Thoracic aorta (tissue), 2 donors: ENCODE results near the gene CD47. TPM values are rescaled to one million over a fixed set of nuclear protein-coding genes. Genes with fewer than 3 reads are reported as not detected.

ENCODE experiments used
- ATAC-seq: fragments of 150-250 bp; one replicate; pipeline ENCODE4 v1.8.0; 2017; ENCODE audit warnings: low read depth; ENCODE audit not compliant: insufficient number of reproducible peaks, low FRiP score
- DNase-seq: peaks from one replicate; pipeline ENCODE4 v3.0.0-alpha.2; 2020; ENCODE audit warnings: low spot score
- H3K27ac ChIP-seq, 2 donors: fragments of 200-600 bp; sonication (generic); 1 replicate in 1 of 2; 2 replicates in 1 of 2; pipeline ENCODE4 v1.5.1; 2016; ENCODE audit warnings: mild to moderate bottlenecking in 2 of 2, moderate library complexity in 2 of 2
- H3K27me3 ChIP-seq: fragments of 200-600 bp; sonication (generic); replicated peaks from 2 replicates; pipeline ENCODE4 v1.6.0; 2016; ENCODE audit warnings: mild to moderate bottlenecking; ENCODE audit not compliant: insufficient read depth
- H3K36me3 ChIP-seq: fragments of 200-600 bp; sonication (generic); one replicate; pipeline ENCODE4 v1.5.1; 2016
- H3K4me1 ChIP-seq, 2 donors: fragments of 200-600 bp; sonication (generic); 1 replicate in 1 of 2; 2 replicates in 1 of 2; pipeline versions ENCODE4 v1.5.1 to v1.6.0; 2016; ENCODE audit warnings: low read depth in 2 of 2, mild to moderate bottlenecking in 1 of 2; ENCODE audit not compliant: control insufficient read depth in 1 of 2
- H3K4me3 ChIP-seq: fragments of 200-600 bp; sonication (generic); 2 replicates; pipeline ENCODE4 v1.5.1; 2016; ENCODE audit warnings: mild to moderate bottlenecking
- H3K9me3 ChIP-seq: fragments of 200-600 bp; sonication (generic); 2 replicates; pipeline ENCODE4 v1.5.1; 2016
- CTCF ChIP-seq: fragments of 200-600 bp; sonication (generic); IDR thresholded peaks from one replicate; pipeline ENCODE4 v1.5.1; 2019; ENCODE audit warnings: antibody characterized with exemption
- total RNA-seq, 2 donors: library from RNA; depleted of rRNA; stranded (reverse); fragments of >200 nt; gene quantifications; one replicate each; pipeline versions ENCODE4 v1.1.0 to v1.2.3, GENCODE V29; 2016

CD47 gene
- total RNA-seq, 2 donors from 2014 or later = 70.1 to 80.4 TPM

- Histone ChIP-seq H3K27me3 (no peaks in the 10 kb centered on the region), H3K4me3 (peak overlapping the region; percentile 28), H3K36me3 (no peaks in the 10 kb centered on the region), H3K9me3 (no peaks in the 10 kb centered on the region), H3K4me1 (peaks cover 16 to 33% of the 10 kb centered on the region in 2 donors), H3K27ac (no peak overlapping the region)
- ATAC-seq (no peak), DNase-seq (no peak)
- no peak for TF ChIP-seq CTCF
Observed at GRCh38 chr3:108133048-108133369, 42.2 kb upstream of the CD47 start.

- H3K36me3 ChIP-seq = no peaks in the 10 kb centered on the region
- peak overlapping the region in 1 of 2 donors; percentile 50 for H3K27ac ChIP-seq
Observed at GRCh38 chr3:108131475-108132134, 40.8 kb upstream of the CD47 start.

GRCh38 chr3:108130701-108131474 is 40.1 kb upstream of the CD47 start:
- peak; percentile 94 for ATAC-seq
- Histone ChIP-seq H3K27ac (peak overlapping the region; percentile 25 to 50), H3K4me3 (no peak overlapping the region), H3K36me3 (no peaks in the 10 kb centered on the region), H3K4me1 (peaks cover 16 to 33% of the 10 kb centered on the region in 2 donors), H3K9me3 (no peaks in the 10 kb centered on the region), H3K27me3 (no peaks in the 10 kb centered on the region)
- DNase-seq = no peak
- TF ChIP-seq CTCF = no peak

More at GRCh38 chr3:108131475-108132134, 40.8 kb upstream of the CD47 start:
- no peak for ATAC-seq
- H3K4me1 ChIP-seq = peaks cover 16 to 33% of the 10 kb centered on the region in 2 donors
- H3K27me3 ChIP-seq = no peaks in the 10 kb centered on the region
- H3K4me3 ChIP-seq = no peak overlapping the region
- DNase-seq = no peak
- TF ChIP-seq CTCF = no peak
- H3K9me3 ChIP-seq = no peaks in the 10 kb centered on the region

- H3K27me3 ChIP-seq = no peaks in the 10 kb centered on the region
- no peaks in the 10 kb centered on the region for H3K36me3 ChIP-seq
- peak overlapping the region in 1 of 2 donors; percentile 50 for H3K27ac ChIP-seq
- H3K9me3 ChIP-seq = no peaks in the 10 kb centered on the region
- TF ChIP-seq CTCF = no peak
- no peak overlapping the region for H3K4me3 ChIP-seq
- no peak for ATAC-seq
- H3K4me1 ChIP-seq = peaks cover 16 to 33% of the 10 kb centered on the region in 2 donors
- no peak for DNase-seq
Observed at GRCh38 chr3:108130236-108130635, 39.4 kb upstream of the CD47 start.

- TF ChIP-seq CTCF = no peak
- no peak overlapping the region for H3K4me3 ChIP-seq
- DNase-seq (no peak), ATAC-seq (no peak)
- H3K9me3 ChIP-seq = no peaks in the 10 kb centered on the region
- H3K4me1 ChIP-seq = peaks cover 14 to 22% of the 10 kb centered on the region in 2 donors
- H3K36me3 ChIP-seq = no peaks in the 10 kb centered on the region
- no peak overlapping the region for H3K27ac ChIP-seq
- no peaks in the 10 kb centered on the region for H3K27me3 ChIP-seq
Observed at GRCh38 chr3:108127301-108127988, 36.6 kb upstream of the CD47 start.
